ENCODE data around the gene ARHGEF7. TPM values are rescaled to one million over a fixed set of nuclear protein-coding genes. Genes with fewer than 3 reads are reported as not detected.

ARHGEF7 gene
- total RNA-seq, 1 donor from 2014 or later: 86.5 TPM

GRCh38 chr13:111114362-111115060, 599 bp upstream of the ARHGEF7 start:
- Mint-ChIP-seq H3K36me3 (ENCODE audit: insufficient read depth) (peaks cover 8% of the 10 kb centered on the region), H3K9me3 (ENCODE audit: low read depth) (no peaks in the 10 kb centered on the region), H3K27me3 (peaks cover 69% of the 10 kb centered on the region), H3K4me1 (ENCODE audit: low read depth) (peaks cover 9% of the 10 kb centered on the region), H3K4me3 (ENCODE audit: low read depth) (peak overlapping the region; percentile 85), H3K27ac (peak overlapping the region; percentile 97)
- no peak for TF ChIP-seq CTCF (IDR thresholded peaks at IDR 0.05; ENCODE audit: unreplicated experiment)
- peak; percentile 37 for DNase-seq (ENCODE audit: low spot score, unreplicated experiment)

GRCh38 chr13:111115965-111116521, 933 bp downstream of the ARHGEF7 start:
- peaks cover 8% of the 10 kb centered on the region for H3K36me3 Mint-ChIP-seq (ENCODE audit: insufficient read depth)
- no peaks in the 10 kb centered on the region for H3K9me3 Mint-ChIP-seq (ENCODE audit: low read depth)
- no peak for TF ChIP-seq CTCF (IDR thresholded peaks at IDR 0.05; ENCODE audit: unreplicated experiment)
- peak overlapping the region; percentile 91 for H3K4me3 Mint-ChIP-seq (ENCODE audit: low read depth)
- peaks cover 11% of the 10 kb centered on the region for H3K4me1 Mint-ChIP-seq (ENCODE audit: low read depth)
- no peak for DNase-seq (ENCODE audit: low spot score, unreplicated experiment)
- H3K27me3 Mint-ChIP-seq: peaks cover 59% of the 10 kb centered on the region
- H3K27ac Mint-ChIP-seq: peak overlapping the region; percentile 97

GRCh38 chr13:111116856-111117255, 1.7 kb downstream of the ARHGEF7 start:
- H3K27ac Mint-ChIP-seq: no peak overlapping the region
- peaks cover 55% of the 10 kb centered on the region for H3K27me3 Mint-ChIP-seq
- H3K9me3 Mint-ChIP-seq (ENCODE audit: low read depth): no peaks in the 10 kb centered on the region
- TF ChIP-seq CTCF (IDR thresholded peaks at IDR 0.05; ENCODE audit: unreplicated experiment): no peak
- H3K4me3 Mint-ChIP-seq (ENCODE audit: low read depth): peak overlapping the region; percentile 30
- H3K36me3 Mint-ChIP-seq (ENCODE audit: insufficient read depth): peaks cover 8% of the 10 kb centered on the region
- H3K4me1 Mint-ChIP-seq (ENCODE audit: low read depth): peaks cover 15% of the 10 kb centered on the region
- no peak for DNase-seq (ENCODE audit: low spot score, unreplicated experiment)

- no peak for TF ChIP-seq CTCF (IDR thresholded peaks at IDR 0.05; ENCODE audit: unreplicated experiment)
- peak overlapping the region; percentile 27 for H3K4me3 Mint-ChIP-seq (ENCODE audit: low read depth)
- peaks cover 8% of the 10 kb centered on the region for H3K36me3 Mint-ChIP-seq (ENCODE audit: insufficient read depth)
- peaks cover 20% of the 10 kb centered on the region for H3K4me1 Mint-ChIP-seq (ENCODE audit: low read depth)
- peaks cover 51% of the 10 kb centered on the region for H3K27me3 Mint-ChIP-seq
- no peaks in the 10 kb centered on the region for H3K9me3 Mint-ChIP-seq (ENCODE audit: low read depth)
- no peak for DNase-seq (ENCODE audit: low spot score, unreplicated experiment)
- peak overlapping the region; percentile 1 for H3K27ac Mint-ChIP-seq
These were observed 2.2 kb downstream of the ARHGEF7 start for GRCh38 chr13:111117289-111117688.

- no peak for TF ChIP-seq CTCF (IDR thresholded peaks at IDR 0.05; ENCODE audit: unreplicated experiment)
- H3K4me1 Mint-ChIP-seq (ENCODE audit: low read depth): peaks cover 21% of the 10 kb centered on the region
- no peak for DNase-seq (ENCODE audit: low spot score, unreplicated experiment)
These were observed 2.9 kb downstream of the ARHGEF7 start for GRCh38 chr13:111117961-111118360.

More at GRCh38 chr13:111117961-111118360, 2.9 kb downstream of the ARHGEF7 start:
- no peaks in the 10 kb centered on the region for H3K9me3 Mint-ChIP-seq (ENCODE audit: low read depth)
- H3K4me3 Mint-ChIP-seq (ENCODE audit: low read depth): no peak overlapping the region
- peaks cover 47% of the 10 kb centered on the region for H3K27me3 Mint-ChIP-seq
- H3K36me3 Mint-ChIP-seq (ENCODE audit: insufficient read depth): peaks cover 8% of the 10 kb centered on the region
- H3K27ac Mint-ChIP-seq: peak overlapping the region; percentile 34

Measured in progenitor cell of endocrine pancreas (in vitro differentiated cells).